KMS-11 (cell line): ENCODE data around the gene LHX3.

Experiments used
- H2AFZ ChIP-seq: fragments of 200-600 bp; sonication (generic); 2 replicates; pipeline ENCODE4 v1.6.1; 2016; ENCODE audit warnings: antibody characterized with exemption, mixed run types, low read depth
- H3K27ac ChIP-seq: fragments of 200-600 bp; sonication (generic); 2 replicates; pipeline ENCODE4 v1.6.1; 2016; ENCODE audit warnings: mild to moderate bottlenecking, mixed run types
- H3K27me3 ChIP-seq: fragments of 200-600 bp; sonication (generic); 2 replicates; pipeline ENCODE4 v1.6.1; 2017; ENCODE audit warnings: mild to moderate bottlenecking, low read depth, mixed run types, moderate library complexity; ENCODE audit not compliant: insufficient read depth
- H3K36me3 ChIP-seq: fragments of 200-600 bp; sonication (generic); 2 replicates; pipeline ENCODE4 v1.6.1; 2017; ENCODE audit warnings: mild to moderate bottlenecking, mixed run types; ENCODE audit not compliant: insufficient read depth
- H3K4me1 ChIP-seq: fragments of 200-600 bp; sonication (generic); 2 replicates; pipeline ENCODE4 v1.6.1; 2016; ENCODE audit warnings: mild to moderate bottlenecking, low read depth, mixed run types; ENCODE audit not compliant: poor library complexity, severe bottlenecking
- H3K4me2 ChIP-seq: fragments of 200-600 bp; sonication (generic); 2 replicates; pipeline ENCODE4 v1.7.0; 2016; ENCODE audit warnings: mild to moderate bottlenecking, mixed run types
- H3K4me3 ChIP-seq: fragments of 200-600 bp; sonication (generic); IDR thresholded peaks from 2 replicates; pipeline ENCODE4 v1.6.1; 2017; ENCODE audit warnings: low read depth, low read length, mixed read lengths; ENCODE audit not compliant: insufficient read depth
- H3K79me2 ChIP-seq: fragments of 200-600 bp; sonication (generic); 2 replicates; pipeline ENCODE4 v1.6.1; 2016; ENCODE audit warnings: low read depth, mixed run types; ENCODE audit not compliant: insufficient read depth
- H3K9ac ChIP-seq: fragments of 200-600 bp; sonication (generic); 2 replicates; pipeline ENCODE4 v1.6.1; 2016; ENCODE audit warnings: mild to moderate bottlenecking, mixed run types
- H4K20me1 ChIP-seq: fragments of 200-600 bp; sonication (generic); 2 replicates; pipeline ENCODE4 v1.6.1; 2016; ENCODE audit warnings: mild to moderate bottlenecking, mixed run types; ENCODE audit not compliant: insufficient read depth
- CTCF ChIP-seq: fragments of 200-600 bp; sonication (generic); conservative IDR thresholded peaks from 2 replicates; pipeline ENCODE4 v1.6.1; 2017; ENCODE audit warnings: low read depth, mild to moderate bottlenecking, antibody characterized with exemption, low read length, moderate library complexity, mixed read lengths

The LHX3 gene

GRCh38 chr9:136189394-136190236 is 15.3 kb downstream of the LHX3 start:
- Histone ChIP-seq H3K4me2 (0 out of 2 replicates have a peak overlapping the region, but pooled peaks have one; percentile 21), H2AFZ (no peak overlapping the region), H3K9ac (no peak overlapping the region), H3K4me3 (no peak overlapping the region), H4K20me1 (no peaks in the 10 kb centered on the region), H3K79me2 (no peaks in the 10 kb centered on the region), H3K4me1 (peaks cover 22% of the 10 kb centered on the region), H3K27ac (no peak overlapping the region), H3K27me3 (peaks cover 84% of the 10 kb centered on the region), H3K36me3 (no peaks in the 10 kb centered on the region)
- TF ChIP-seq CTCF = no peak

- Histone ChIP-seq H3K27me3 (peaks cover 93% of the 10 kb centered on the region), H2AFZ (no peak overlapping the region), H3K4me3 (no peak overlapping the region), H3K36me3 (no peaks in the 10 kb centered on the region), H3K4me1 (peaks cover 22% of the 10 kb centered on the region), H3K4me2 (no peak overlapping the region), H3K79me2 (no peaks in the 10 kb centered on the region), H3K27ac (no peak overlapping the region), H3K9ac (no peak overlapping the region), H4K20me1 (no peaks in the 10 kb centered on the region)
- TF ChIP-seq CTCF = no peak
These were observed 17.0 kb downstream of the LHX3 start for GRCh38 chr9:136187683-136188586.

- Histone ChIP-seq H3K4me1 (peaks cover 19% of the 10 kb centered on the region), H3K9ac (no peak overlapping the region), H3K36me3 (no peaks in the 10 kb centered on the region), H3K4me2 (no peak overlapping the region), H3K27ac (no peak overlapping the region), H4K20me1 (no peaks in the 10 kb centered on the region), H3K79me2 (no peaks in the 10 kb centered on the region), H3K4me3 (no peak overlapping the region), H2AFZ (no peak overlapping the region), H3K27me3 (peaks cover 93% of the 10 kb centered on the region)
- TF ChIP-seq CTCF = no peak
These were observed 17.7 kb downstream of the LHX3 start for GRCh38 chr9:136187197-136187596.

GRCh38 chr9:136186386-136186785 is 18.5 kb downstream of the LHX3 start:
- Histone ChIP-seq H3K79me2 (no peaks in the 10 kb centered on the region), H3K4me3 (no peak overlapping the region), H3K9ac (no peak overlapping the region), H2AFZ (no peak overlapping the region), H3K4me1 (peaks cover 12% of the 10 kb centered on the region), H3K4me2 (no peak overlapping the region), H4K20me1 (no peaks in the 10 kb centered on the region), H3K36me3 (no peaks in the 10 kb centered on the region), H3K27ac (no peak overlapping the region), H3K27me3 (peaks cover 89% of the 10 kb centered on the region)
- TF ChIP-seq CTCF = no peak
